T-cell (primary cell): ENCODE data around the gene LDHAL6B. TPM values are rescaled to one million over a fixed set of nuclear protein-coding genes. Genes with fewer than 3 reads are reported as not detected.

Experiments
- ATAC-seq, 4 experiments: fragments of 200-7000 bp in 3 of 4; fragments of 150-1000 bp in 1 of 4; cut with Tn5 transposase; replicated peaks in 1 of 4; 1 replicate in 3 of 4; 2 replicates in 1 of 4; pipeline ENCODE4 v1.10.0; 2021; ENCODE audit warnings: moderate library complexity in 3 of 4, mild to moderate bottlenecking in 2 of 4, moderate number of reproducible peaks in 1 of 4
- CTCF ChIA-PET, 2 donors: fragments of 300-600 bp; sonication (Branson Sonifier 250); formaldehyde crosslinking; loops; one replicate each; lab custom pipeline; 2022; ENCODE audit warnings: antibody characterized with exemption in 2 of 2; lab: Charles Lee
- POLR2A ChIA-PET, 2 donors: fragments of 300-600 bp; sonication (Branson Sonifier 250); formaldehyde crosslinking; loops; one replicate each; lab custom pipeline; 2022; ENCODE audit warnings: antibody characterized with exemption in 2 of 2; lab: Charles Lee
- DNase-seq, 35 experiments: peaks; one replicate each; pipeline versions ENCODE4 v3.0.0 to v3.0.0-alpha.2; 2013 to 2023
- H3K27ac ChIP-seq: one replicate; pipeline ENCODE4 v1.5.1; 2013; ENCODE audit warnings: low read length
- H3K27me3 ChIP-seq, 2 experiments: replicated peaks in 1 of 2; 1 replicate in 1 of 2; 2 replicates in 1 of 2; pipeline versions ENCODE4 v1.6.1 to v1.7.0; 2013; ENCODE audit warnings: low read length in 1 of 2, mixed read lengths in 1 of 2; ENCODE audit not compliant: control insufficient read depth in 2 of 2, insufficient read depth in 2 of 2; ENCODE audit errors: extremely low read depth in 1 of 2
- H3K36me3 ChIP-seq, 2 donors: 1 replicate in 1 of 2; 2 replicates in 1 of 2; pipeline versions ENCODE4 v1.6.1 to v1.7.0; 2013; ENCODE audit warnings: low read length in 1 of 2; ENCODE audit not compliant: control insufficient read depth in 2 of 2, insufficient read depth in 1 of 2; ENCODE audit errors: extremely low read depth in 1 of 2
- H3K4me1 ChIP-seq, 2 experiments: 1 replicate in 1 of 2; 2 replicates in 1 of 2; pipeline versions ENCODE4 v1.6.1 to v1.7.0; 2013; ENCODE audit warnings: low read length in 2 of 2, mixed read lengths in 1 of 2; ENCODE audit not compliant: insufficient read depth in 2 of 2, control insufficient read depth in 1 of 2; ENCODE audit errors: extremely low read depth in 1 of 2
- H3K4me3 ChIP-seq, 2 donors: 1 replicate in 1 of 2; 2 replicates in 1 of 2; pipeline versions ENCODE4 v1.5.1 to v1.7.0; 2013; ENCODE audit warnings: mild to moderate bottlenecking in 2 of 2, low read length in 1 of 2, moderate library complexity in 1 of 2; ENCODE audit not compliant: control insufficient read depth in 1 of 2; ENCODE audit errors: extremely low read depth in 1 of 2
- H3K9me3 ChIP-seq: 2 replicates; pipeline ENCODE4 v1.7.0; 2013
- H3K27ac Mint-ChIP-seq, 2 donors: one replicate each; pipeline ENCODE4 v1.8.0; 2020 to 2021; ENCODE audit warnings: mild to moderate bottlenecking in 2 of 2, mixed read lengths in 2 of 2
- H3K27me3 Mint-ChIP-seq, 2 donors: one replicate each; pipeline ENCODE4 v1.8.0; 2021 to 2022; ENCODE audit warnings: mixed read lengths in 2 of 2
- H3K36me3 Mint-ChIP-seq: one replicate; pipeline ENCODE4 v1.8.0; 2021; ENCODE audit warnings: mixed read lengths
- H3K4me1 Mint-ChIP-seq, 3 donors: one replicate each; pipeline ENCODE4 v1.8.0; 2020 to 2022; ENCODE audit warnings: mixed read lengths in 3 of 3, mild to moderate bottlenecking in 1 of 3
- H3K4me3 Mint-ChIP-seq, 3 donors: one replicate each; pipeline ENCODE4 v1.8.0; 2020 to 2022; ENCODE audit warnings: mild to moderate bottlenecking in 3 of 3, mixed read lengths in 3 of 3, moderate library complexity in 3 of 3
- H3K9me3 Mint-ChIP-seq, 3 donors: one replicate each; pipeline ENCODE4 v1.8.0; 2020 to 2022; ENCODE audit warnings: mixed read lengths in 3 of 3
- WGBS: methylation state at CpG from one replicate; pipeline ENCODE4 v1.1.5; 2013; ENCODE audit warnings: missing lambda C conversion rate; ENCODE audit not compliant: insufficient coverage; 5-methylcytosine and 5-hydroxymethylcytosine counted together
- total RNA-seq, 35 experiments: library from RNA in 6 of 35; stranded (reverse) in 6 of 35; fragments of 120-200 nt in 1 of 35; gene quantifications; one replicate each; pipeline versions ENCODE4 v1.2.1 to v1.2.4 and lab custom pipeline; 2013 to 2026

LDHAL6B gene
- total RNA-seq, 5 donors from 2014 or later (not counting 1 experiment from before 2014, with no cell fraction given) = not detected

DNA sequence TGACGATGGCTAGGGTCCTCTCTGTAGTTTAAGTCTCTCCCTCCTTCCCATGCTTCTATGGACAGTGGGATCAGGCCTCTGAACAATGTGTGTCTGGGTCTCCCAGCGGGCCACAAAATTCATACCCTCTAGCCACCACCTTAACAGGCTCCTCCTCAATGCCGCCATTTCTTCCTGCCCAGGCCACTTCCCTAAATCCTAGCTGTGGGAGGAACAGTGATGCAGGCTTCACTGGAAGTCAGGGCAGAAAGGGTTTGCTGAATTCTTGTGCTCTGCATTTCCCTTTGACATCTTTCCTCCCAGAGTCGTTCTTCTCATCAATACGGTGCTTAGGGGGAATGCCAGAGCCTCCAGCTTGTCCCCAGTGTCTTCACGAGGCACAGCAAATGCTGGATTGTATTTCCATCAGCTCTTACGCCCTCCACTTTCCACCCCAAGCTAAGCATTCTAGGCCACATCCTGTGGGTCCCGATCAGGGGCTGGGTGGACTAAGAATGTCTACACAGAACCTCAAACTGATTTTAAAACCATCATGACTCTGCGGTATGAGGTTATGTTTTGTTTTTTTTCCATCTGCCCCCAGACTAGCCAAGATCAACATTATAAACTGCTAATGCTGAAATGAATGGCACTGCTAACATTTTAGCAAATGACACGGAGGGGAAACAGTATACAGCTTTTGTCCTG is 11.9 kb upstream of the LDHAL6B start:
- POLR2A ChIA-PET = no interaction called here
- Histone ChIP-seq H3K9me3 (no peaks in the 10 kb centered on the region), H3K36me3 (no peaks in the 10 kb centered on the region), H3K27me3 (peaks cover 0 to 8% of the 10 kb centered on the region in 2 experiments), H3K4me3 (no peak overlapping the region), H3K4me1 (no peaks in the 10 kb centered on the region), H3K27ac (no peak overlapping the region)
- DNase-seq (no peak), ATAC-seq (no peak)
- Mint-ChIP-seq H3K4me1 (peaks cover 0 to 6% (median 2%) of the 10 kb centered on the region in 3 donors), H3K4me3 (no peak overlapping the region), H3K36me3 (no peaks in the 10 kb centered on the region), H3K27ac (no peak overlapping the region), H3K9me3 (no peaks in the 10 kb centered on the region), H3K27me3 (peaks cover 4 to 15% of the 10 kb centered on the region in 2 donors)
- WGBS = 83% methylated on average over 2 of the region's 10 CpGs
- CTCF ChIA-PET = no interaction called here

DNA sequence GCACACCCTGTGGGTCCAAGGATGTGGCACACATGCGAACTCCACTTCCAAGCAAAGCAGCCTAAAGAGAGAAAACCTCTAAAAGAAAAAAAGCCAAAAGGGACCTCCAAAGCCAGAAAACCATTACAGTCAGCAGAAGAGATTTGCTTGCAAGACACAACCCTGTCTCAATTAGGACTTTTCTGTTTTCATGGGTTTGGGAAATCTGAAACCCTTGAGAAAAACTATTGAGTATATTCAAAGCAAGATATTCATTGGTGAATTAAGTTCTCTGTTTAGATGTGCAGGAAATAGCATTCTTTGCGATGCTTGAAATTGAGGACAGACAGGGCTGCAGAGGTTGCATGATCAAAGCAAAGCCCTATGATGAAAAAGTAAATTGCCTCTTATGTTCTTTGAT is 10.2 kb upstream of the LDHAL6B start:
- H3K4me3 Mint-ChIP-seq = no peak overlapping the region
- H3K27me3 ChIP-seq = no peaks in the 10 kb centered on the region
- peaks cover 0 to 6% (median 2%) of the 10 kb centered on the region in 3 donors for H3K4me1 Mint-ChIP-seq
- 44% methylated on average over 1 of the region's 2 CpGs for WGBS
- H3K27me3 Mint-ChIP-seq = peaks cover 0 to 10% of the 10 kb centered on the region in 2 donors
- no peaks in the 10 kb centered on the region for H3K4me1 ChIP-seq
- DNase-seq (no peak), ATAC-seq (no peak)
- H3K9me3 Mint-ChIP-seq = no peaks in the 10 kb centered on the region
- ChIA-PET POLR2A (no interaction called here), CTCF (interaction anchor here in 1 of 2 donors (0.6 kb wide), 1 partner anchor 1768 kb away, joined by 4 read pairs; no protein-coding TSS in a partner anchor)
- no peaks in the 10 kb centered on the region for H3K36me3 ChIP-seq
- no peaks in the 10 kb centered on the region for H3K9me3 ChIP-seq
- no peak overlapping the region for H3K27ac Mint-ChIP-seq
- H3K4me3 ChIP-seq = no peak overlapping the region
- no peak overlapping the region for H3K27ac ChIP-seq
- H3K36me3 Mint-ChIP-seq = no peaks in the 10 kb centered on the region

GRCh38 chr15:59197454-59197853 is 9.2 kb upstream of the LDHAL6B start:
- no peak overlapping the region for H3K27ac Mint-ChIP-seq
- no peak overlapping the region for H3K4me3 Mint-ChIP-seq
- POLR2A ChIA-PET = no interaction called here
- 67% methylated on average over 1 of the region's 2 CpGs for WGBS
- peaks cover 0 to 6% (median 2%) of the 10 kb centered on the region in 3 donors for H3K4me1 Mint-ChIP-seq
- Histone ChIP-seq H3K4me1 (no peaks in the 10 kb centered on the region), H3K36me3 (no peaks in the 10 kb centered on the region), H3K27me3 (no peaks in the 10 kb centered on the region), H3K27ac (no peak overlapping the region), H3K4me3 (no peak overlapping the region), H3K9me3 (no peaks in the 10 kb centered on the region)
- H3K27me3 Mint-ChIP-seq = peaks cover 0 to 7% of the 10 kb centered on the region in 2 donors
- CTCF ChIA-PET = no interaction called here
- H3K9me3 Mint-ChIP-seq = no peaks in the 10 kb centered on the region
- DNase-seq (no peak), ATAC-seq (no peak)
- H3K36me3 Mint-ChIP-seq = no peaks in the 10 kb centered on the region

DNA sequence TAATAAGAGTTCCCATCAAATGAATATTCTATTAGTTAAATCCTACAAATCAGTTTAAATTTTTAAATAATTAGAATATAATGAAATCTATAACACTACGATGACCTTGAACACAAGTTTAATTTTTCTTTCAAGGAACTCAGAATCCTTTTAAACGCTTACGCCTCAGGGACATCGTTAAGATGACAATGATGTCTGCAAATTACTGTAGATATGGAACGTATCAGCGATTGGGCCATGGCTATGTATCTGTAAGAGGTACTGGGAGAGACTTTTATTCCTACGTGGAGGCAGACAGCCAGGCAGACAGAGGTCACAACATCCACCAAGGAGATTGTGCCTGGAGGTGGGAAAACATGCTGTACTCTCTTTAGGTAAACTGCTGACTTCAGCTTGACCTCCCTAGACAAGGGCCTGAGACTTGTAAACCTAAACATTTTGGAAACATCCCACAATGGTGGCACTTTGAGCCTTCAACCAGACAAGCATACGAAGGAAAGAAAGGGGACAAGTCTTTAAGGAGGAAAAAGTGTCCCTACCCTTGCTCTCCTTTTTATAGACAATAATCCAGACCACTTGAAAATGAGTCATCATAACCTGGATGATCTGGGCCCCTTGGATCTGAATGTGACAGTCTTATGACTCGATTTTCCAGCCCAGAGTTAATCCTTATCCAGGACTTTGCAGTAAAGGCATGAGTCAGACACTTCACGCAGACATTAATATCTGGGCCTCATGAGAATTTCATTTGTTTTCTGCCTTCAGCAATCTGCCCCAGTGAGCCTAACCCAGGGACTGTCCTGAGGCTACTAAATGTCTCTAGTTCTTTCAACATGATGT is 6.8 kb upstream of the LDHAL6B start:
- ChIA-PET POLR2A (no interaction called here), CTCF (no interaction called here)
- Histone ChIP-seq H3K4me1 (no peaks in the 10 kb centered on the region), H3K36me3 (no peaks in the 10 kb centered on the region), H3K9me3 (no peaks in the 10 kb centered on the region), H3K4me3 (no peak overlapping the region), H3K27ac (no peak overlapping the region), H3K27me3 (no peaks in the 10 kb centered on the region)
- 79% methylated on average over 5 of the region's 10 CpGs for WGBS
- Mint-ChIP-seq H3K27me3 (no peaks in the 10 kb centered on the region), H3K9me3 (no peaks in the 10 kb centered on the region), H3K4me3 (no peak overlapping the region), H3K4me1 (peaks cover 0 to 6% (median 2%) of the 10 kb centered on the region in 3 donors), H3K27ac (no peak overlapping the region), H3K36me3 (no peaks in the 10 kb centered on the region)
- ATAC-seq (no peak), DNase-seq (no peak)

- Mint-ChIP-seq H3K36me3 (no peaks in the 10 kb centered on the region), H3K4me1 (peaks cover 0 to 6% (median 2%) of the 10 kb centered on the region in 3 donors), H3K27me3 (no peaks in the 10 kb centered on the region), H3K4me3 (no peak overlapping the region), H3K27ac (no peak overlapping the region), H3K9me3 (no peaks in the 10 kb centered on the region)
- WGBS = no CpG with 5 or more reads among the region's 9 CpGs
- Histone ChIP-seq H3K4me3 (no peak overlapping the region), H3K9me3 (no peaks in the 10 kb centered on the region), H3K27ac (no peak overlapping the region), H3K4me1 (no peaks in the 10 kb centered on the region), H3K27me3 (no peaks in the 10 kb centered on the region), H3K36me3 (no peaks in the 10 kb centered on the region)
- POLR2A ChIA-PET = no interaction called here
- DNase-seq (no peak), ATAC-seq (no peak)
- CTCF ChIA-PET = no interaction called here
These were observed 6.1 kb upstream of the LDHAL6B start for GRCh38 chr15:59200560-59200959.

DNA sequence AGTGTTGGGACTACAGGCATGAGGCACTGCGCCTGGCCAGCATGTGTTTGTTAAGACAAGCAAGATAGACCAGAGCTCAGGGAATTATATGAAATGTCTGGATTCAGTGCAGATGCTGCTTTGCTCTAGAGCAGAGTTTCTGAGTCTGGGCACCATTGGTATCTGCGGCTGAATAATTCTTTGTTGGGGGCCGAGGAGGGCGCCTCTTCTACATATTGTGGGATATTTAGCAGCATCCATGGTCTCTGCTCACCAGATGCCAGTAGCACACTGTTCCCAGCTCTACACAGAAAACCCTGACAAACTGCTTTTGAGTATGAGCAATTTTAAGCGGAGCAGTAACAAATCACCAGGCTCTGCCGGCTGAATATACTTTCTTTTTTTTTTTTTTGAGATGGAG is 3.6 kb upstream of the LDHAL6B start:
- ChIA-PET POLR2A (interaction anchor here in 1 of 2 donors (0.7 kb wide), 1 partner anchor 295 kb away, joined by 3 read pairs; no protein-coding TSS in a partner anchor), CTCF (no interaction called here)
- Mint-ChIP-seq H3K27me3 (no peaks in the 10 kb centered on the region), H3K27ac (no peak overlapping the region), H3K4me3 (no peak overlapping the region), H3K4me1 (no peaks in the 10 kb centered on the region), H3K9me3 (no peaks in the 10 kb centered on the region), H3K36me3 (no peaks in the 10 kb centered on the region)
- no peak overlapping the region for H3K27ac ChIP-seq
- H3K36me3 ChIP-seq = no peaks in the 10 kb centered on the region
- DNase-seq (no peak), ATAC-seq (no peak)
- H3K27me3 ChIP-seq = no peaks in the 10 kb centered on the region
- no peaks in the 10 kb centered on the region for H3K4me1 ChIP-seq
- no peaks in the 10 kb centered on the region for H3K9me3 ChIP-seq
- WGBS = 100% methylated on average over 1 of the region's 6 CpGs
- H3K4me3 ChIP-seq = no peak overlapping the region
